GM12874 (cell line): ENCODE results near the gene BMP7.

Experiments used
- TF ChIP-seq, protein P1 (sequence below): IDR thresholded peaks from 2 replicates; pipeline ENCODE4 v1.5.1; 2011; ENCODE audit warnings: low read depth, mild to moderate bottlenecking, control low read depth, low read length, moderate library complexity; ENCODE audit not compliant: insufficient read depth

The BMP7 gene

DNA sequence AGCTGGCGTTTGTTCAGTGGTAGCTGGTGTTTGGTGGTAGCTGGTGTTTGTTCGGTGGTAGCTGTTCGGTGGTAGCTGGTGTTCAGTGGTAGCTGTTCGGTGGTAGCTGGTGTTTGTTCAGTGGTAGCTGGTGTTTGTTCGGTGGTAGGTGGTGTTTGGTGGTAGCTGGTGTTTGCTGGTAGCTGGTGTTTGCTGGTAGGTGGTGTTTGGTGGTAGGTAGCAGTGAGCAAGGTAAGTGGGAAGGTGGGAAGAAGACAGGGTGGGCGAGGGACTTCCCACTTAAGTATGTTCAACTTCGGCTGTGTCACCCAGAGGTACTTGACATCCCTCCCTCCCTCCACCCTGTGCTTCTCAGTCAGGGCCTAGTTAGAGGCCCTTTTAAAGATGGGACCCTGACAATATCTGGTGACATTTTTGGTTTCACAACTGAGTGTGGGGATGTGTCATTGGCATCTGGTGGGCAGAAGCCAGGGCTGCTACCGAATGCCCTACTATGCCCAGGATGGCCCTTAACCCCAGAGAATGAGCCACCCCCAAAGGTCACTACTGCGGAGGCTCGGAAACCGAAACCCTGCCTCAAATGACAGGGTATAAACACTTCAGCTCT, 47.3 kb downstream of the BMP7 start:
- TF ChIP-seq, protein P1, sequence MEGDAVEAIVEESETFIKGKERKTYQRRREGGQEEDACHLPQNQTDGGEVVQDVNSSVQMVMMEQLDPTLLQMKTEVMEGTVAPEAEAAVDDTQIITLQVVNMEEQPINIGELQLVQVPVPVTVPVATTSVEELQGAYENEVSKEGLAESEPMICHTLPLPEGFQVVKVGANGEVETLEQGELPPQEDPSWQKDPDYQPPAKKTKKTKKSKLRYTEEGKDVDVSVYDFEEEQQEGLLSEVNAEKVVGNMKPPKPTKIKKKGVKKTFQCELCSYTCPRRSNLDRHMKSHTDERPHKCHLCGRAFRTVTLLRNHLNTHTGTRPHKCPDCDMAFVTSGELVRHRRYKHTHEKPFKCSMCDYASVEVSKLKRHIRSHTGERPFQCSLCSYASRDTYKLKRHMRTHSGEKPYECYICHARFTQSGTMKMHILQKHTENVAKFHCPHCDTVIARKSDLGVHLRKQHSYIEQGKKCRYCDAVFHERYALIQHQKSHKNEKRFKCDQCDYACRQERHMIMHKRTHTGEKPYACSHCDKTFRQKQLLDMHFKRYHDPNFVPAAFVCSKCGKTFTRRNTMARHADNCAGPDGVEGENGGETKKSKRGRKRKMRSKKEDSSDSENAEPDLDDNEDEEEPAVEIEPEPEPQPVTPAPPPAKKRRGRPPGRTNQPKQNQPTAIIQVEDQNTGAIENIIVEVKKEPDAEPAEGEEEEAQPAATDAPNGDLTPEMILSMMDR, result no peak

DNA sequence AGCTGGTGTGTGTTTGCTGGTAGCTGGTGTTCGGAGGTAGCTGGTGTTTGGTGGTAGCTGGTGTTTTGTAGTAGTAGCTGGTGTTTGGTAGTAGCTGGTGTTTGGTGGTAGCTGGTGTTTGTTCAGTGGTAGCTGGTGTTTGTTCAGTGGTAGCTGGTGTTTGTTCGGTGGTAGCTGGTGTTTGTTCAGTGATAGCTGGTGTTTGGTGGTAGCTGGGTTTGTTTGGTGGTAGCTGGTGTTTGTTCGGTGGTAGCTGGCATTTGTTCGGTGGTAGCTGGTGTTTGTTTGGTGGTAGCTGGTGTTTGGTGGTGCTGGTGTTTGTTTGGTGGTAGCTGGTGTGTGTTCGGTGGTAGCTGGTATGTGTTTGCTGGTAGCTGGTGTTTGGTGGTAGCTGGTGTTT, 48.0 kb downstream of the BMP7 start:
- TF ChIP-seq, protein P1, result no peak

GRCh38 chr20:57217802-57218201, 48.6 kb downstream of the BMP7 start:
- TF ChIP-seq, protein P1, result no peak

- TF ChIP-seq, protein P1, result no peak
Measured at GRCh38 chr20:57216669-57217068, 49.8 kb downstream of the BMP7 start.

DNA sequence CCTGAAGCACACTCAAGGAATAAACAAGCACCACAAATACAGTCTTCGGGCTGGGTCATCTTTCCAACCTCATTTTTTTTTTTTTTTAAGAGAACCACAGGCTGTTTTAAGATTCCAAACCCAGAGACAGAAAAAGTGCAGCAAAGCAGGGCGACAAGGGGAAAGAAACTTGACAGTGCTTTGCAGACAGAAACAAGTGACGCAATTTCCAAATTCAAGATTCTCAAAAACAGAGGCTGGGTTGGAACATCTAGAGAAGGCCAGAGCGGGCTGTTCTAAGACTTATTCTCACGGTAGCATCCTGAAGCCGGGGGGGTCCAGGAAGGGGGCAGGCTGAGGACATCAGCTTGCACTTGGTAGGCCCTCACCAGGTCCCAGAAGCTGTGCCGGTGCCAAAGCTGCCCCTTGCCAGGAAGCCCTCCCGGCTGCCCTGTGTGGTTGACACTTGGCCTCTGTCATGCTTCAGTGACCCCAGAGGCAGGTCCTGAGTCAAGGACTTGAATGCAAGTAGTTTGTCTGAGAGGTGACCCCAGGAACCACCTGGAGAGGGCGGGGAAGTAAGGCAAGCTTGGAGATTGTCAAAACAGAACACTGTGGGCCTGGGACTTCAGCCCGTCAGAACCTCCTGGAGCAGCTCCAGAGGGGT, 50.5 kb downstream of the BMP7 start:
- TF ChIP-seq, protein P1, result no peak

DNA sequence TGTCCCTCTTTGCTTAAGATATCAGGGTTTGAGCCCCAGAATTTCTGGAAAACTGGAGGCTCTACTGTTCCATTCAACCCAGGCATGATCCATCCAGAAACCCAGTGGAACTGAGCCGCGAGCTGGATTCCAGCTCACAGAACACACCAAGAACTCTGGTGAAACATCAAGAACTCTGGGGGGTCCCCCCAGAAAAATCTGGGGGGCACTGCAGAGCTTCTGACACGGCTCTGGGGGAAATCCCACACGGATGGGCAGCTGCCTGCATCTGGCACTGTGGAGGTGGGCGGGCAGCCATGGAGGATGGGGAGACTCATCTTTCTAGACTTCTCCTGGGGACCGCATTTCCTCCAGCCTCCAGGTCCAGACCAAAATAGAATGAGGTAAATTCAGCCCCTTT, 51.0 kb downstream of the BMP7 start:
- TF ChIP-seq, protein P1, result no peak

DNA sequence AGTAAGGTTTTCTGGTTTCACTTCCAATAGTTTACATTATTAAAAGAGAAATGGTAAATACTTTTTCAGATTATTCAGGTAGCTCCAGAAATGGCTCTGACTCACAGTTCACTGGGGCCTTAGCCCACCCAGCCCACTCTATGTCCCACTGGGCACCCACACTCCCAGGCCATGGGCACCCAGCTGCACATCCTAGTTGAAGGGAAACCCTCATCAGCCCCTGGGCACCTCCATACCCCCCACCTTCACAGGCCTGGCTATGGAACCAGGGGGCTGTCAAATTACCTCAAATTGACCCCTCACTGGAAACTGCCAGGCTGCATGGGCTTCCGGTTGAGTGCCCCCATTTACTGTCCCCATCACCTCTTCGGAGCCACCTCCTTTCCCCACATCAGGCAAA, 51.5 kb downstream of the BMP7 start:
- TF ChIP-seq, protein P1, result no peak
